H7 (cell line): ENCODE results near the gene OXT. TPM values are rescaled to one million over a fixed set of nuclear protein-coding genes. Genes with fewer than 3 reads are reported as not detected.

Source experiments
- total RNA-seq: library from RNA; depleted of rRNA; stranded (reverse); fragments of >200 nt; shearing (Covaris generic); gene quantifications from 2 replicates; pipeline ENCODE4 v1.2.3, GENCODE V29; 2014; rRNA removed

The OXT gene
- total RNA-seq, 1 experiment from 2014 or later: 1.5 TPM

Other genes starting within 250 kb of the OXT start
- 21.8 and 23.6 TPM in 2 replicates for gene PCED1A, start 231.0 kb upstream of the OXT start, total RNA-seq
- 25.3 and 27.5 TPM in 2 replicates for gene VPS16, start 230.9 kb upstream of the OXT start, total RNA-seq
- 22.1 and 36.3 TPM in 2 replicates for gene PTPRA, start 198.1 kb upstream of the OXT start, total RNA-seq
- gene GNRH2, start 28.0 kb upstream of the OXT start, total RNA-seq: not detected in 2 replicates
- gene MRPS26, start 25.6 kb upstream of the OXT start, total RNA-seq: 133 and 141 TPM in 2 replicates
- gene AVP, start 13.1 kb downstream of the OXT start, total RNA-seq: not detected in 2 replicates
- 20.4 and 22.0 TPM in 2 replicates for gene FASTKD5, start 88.2 kb downstream of the OXT start, total RNA-seq
- 6.4 and 6.9 TPM in 2 replicates for gene UBOX5, start 88.2 kb downstream of the OXT start, total RNA-seq
- gene LZTS3, start 101.9 kb downstream of the OXT start, total RNA-seq: 10.2 and 11.0 TPM in 2 replicates
- gene DDRGK1, start 133.1 kb downstream of the OXT start, total RNA-seq: 38.5 and 46.5 TPM in 2 replicates
- gene ITPA, start 137.9 kb downstream of the OXT start, total RNA-seq: 140 and 147 TPM in 2 replicates
- gene SLC4A11, start 167.6 kb downstream of the OXT start, total RNA-seq: 3.1 and 4.9 TPM in 2 replicates